ENCODE measurements around the gene TLR10.
A peak's percentile ranks its signal among the peaks of the same experiment; 100 is the strongest.
"Not testable (repeated sequence)": the region's sequence is repeated elsewhere in the genome, so short reads cannot be mapped to it uniquely, and the experiment has no call there.

Gene TLR10

DNA sequence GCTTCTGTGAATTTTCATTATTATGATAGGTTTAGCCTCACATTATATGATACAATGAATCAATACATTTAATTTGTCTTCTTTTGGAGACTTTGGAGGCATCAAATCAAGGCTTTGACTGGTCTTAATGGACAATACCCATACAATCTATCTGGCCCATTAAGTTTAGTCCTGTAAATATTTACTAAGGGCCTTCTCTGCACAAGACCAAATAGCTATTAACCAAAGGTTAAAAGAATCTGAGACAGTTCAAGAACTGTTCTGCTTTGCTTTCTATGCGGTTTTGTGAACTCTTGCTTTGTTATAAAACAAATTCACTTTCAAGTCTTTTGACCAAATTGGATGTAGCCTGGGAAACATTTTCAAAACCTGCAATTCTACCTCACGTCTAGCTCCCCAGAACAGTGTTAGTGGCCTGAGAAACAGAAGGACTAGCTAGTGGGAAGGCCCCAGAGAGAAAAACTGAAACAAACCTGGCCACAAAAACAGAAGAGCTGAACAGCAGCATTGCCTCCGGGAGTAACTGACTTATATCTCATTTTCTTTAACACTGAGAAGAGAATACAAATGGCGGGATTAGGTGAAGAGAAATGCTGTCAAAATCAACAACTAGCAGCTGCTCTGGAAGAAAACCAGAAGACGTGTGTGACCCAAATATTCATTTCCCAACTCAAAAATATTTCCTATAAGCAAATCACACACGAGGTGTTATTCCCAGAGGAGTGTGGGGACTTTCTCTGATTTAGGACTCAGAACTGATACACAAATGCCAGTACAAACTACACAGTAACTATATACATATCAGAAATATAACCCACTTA is 21.3 kb upstream of the TLR10 start:
- DNase-seq, result peak in 1 of 42 donors; percentile 24
- intact Hi-C loops (cut with DNase I), result no loop called here

- no peak for DNase-seq
Observed at GRCh38 chr4:38802561-38803355, 20.0 kb upstream of the TLR10 start.

GRCh38 chr4:38800961-38801450 is 18.2 kb upstream of the TLR10 start:
- DNase-seq, result no peak
- intact Hi-C loops (cut with DNase I), result no loop called here

More at GRCh38 chr4:38802561-38803355, 20.0 kb upstream of the TLR10 start:
- intact Hi-C loops (cut with DNase I), result no loop called here

DNA sequence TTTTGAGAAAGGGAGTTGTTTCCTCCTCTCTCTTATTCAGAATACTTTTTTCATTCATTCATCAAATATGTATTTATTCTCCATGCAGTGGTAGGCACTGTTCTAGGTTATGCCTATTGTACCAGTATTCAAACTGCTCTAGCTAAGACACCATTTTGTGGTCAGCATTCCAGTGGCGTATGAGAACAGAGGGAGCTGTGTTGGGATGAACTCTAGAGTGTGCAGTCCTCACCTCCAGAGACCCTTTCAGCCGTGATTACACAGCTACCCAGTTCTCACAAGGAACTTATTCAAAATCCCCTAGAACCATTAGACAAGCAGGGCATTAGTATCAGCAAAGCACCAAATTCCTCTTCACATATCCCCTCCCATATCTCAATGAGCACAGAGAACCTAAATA is 17.6 kb upstream of the TLR10 start:
- no peak for DNase-seq
- intact Hi-C loops (cut with DNase I), result no loop called here

DNA sequence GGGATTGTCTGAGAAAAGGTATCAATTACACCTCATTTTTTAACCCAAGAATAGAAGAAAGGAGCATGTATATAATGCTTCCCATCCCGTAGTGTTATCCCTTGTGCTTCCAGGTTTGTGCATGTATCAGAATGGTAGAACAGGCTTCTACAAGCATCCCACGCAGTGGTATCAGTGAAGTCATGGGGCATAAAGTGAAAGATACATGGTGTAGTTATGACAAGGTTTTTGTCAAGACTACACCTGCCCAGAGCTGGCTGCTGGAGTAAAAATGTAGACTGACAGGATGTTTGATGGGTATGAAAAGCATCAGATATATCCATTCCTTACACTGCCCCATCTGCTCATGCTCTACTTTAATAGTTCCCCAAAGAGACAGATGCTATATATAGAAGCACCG is 12.3 kb upstream of the TLR10 start:
- intact Hi-C loops (cut with DNase I), result no loop called here

DNA sequence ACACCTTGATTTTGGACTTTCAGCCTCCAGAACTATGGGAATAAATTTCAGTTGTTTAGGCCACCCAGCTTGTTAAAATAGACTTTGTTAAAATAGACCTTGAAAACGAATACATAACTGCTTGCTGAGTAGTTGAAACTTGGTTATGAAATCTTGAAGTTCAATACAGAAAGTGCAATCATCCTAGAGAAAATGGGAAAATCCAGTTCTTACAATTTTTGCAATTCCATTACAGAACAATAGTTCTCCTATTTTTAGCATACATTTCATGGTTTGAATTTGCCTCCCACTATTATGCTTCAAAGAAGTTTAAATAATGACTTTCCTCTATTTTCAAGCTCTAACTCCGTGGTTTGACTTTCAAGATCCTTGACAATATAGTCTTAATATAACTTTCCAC is 11.3 kb upstream of the TLR10 start:
- DNase-seq, result no peak
- intact Hi-C loops (cut with DNase I), result no loop called here

More for the DNA sequence above, 12.3 kb upstream of the TLR10 start:
- no peak for DNase-seq

- intact Hi-C loops (cut with DNase I), result no loop called here
- DNase-seq, result no peak
Observed at GRCh38 chr4:38791010-38791409, 8.2 kb upstream of the TLR10 start.

DNA sequence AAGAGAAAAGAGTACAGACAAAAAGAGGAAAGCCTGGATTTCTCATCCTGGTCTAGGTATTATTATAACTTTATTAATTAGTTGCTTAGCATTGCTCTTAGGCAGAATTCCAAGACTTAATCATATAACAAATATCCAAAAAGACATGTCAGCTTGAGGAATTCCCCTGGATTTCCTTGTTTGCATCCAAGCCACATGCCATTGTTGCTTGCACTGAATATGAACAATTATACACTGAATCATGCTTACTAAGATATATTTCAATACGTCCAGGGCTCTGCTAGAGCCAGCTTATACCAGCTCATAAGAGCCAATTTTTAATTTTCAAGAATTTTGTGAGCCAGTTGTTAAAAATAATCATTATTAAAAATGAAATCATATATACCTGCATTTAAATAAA is 5.5 kb upstream of the TLR10 start:
- intact Hi-C loops (cut with DNase I), result loop anchor here (10.0 kb wide), 1 partner anchor 724 kb away; no protein-coding TSS in a partner anchor
- no peak for DNase-seq

GRCh38 chr4:38787693-38788092 is 4.9 kb upstream of the TLR10 start:
- intact Hi-C loops (cut with DNase I), result loop anchor here (10.0 kb wide), 1 partner anchor 723 kb away; no protein-coding TSS in a partner anchor
- no peak for DNase-seq

GRCh38 chr4:38785901-38786402 is 3.2 kb upstream of the TLR10 start:
- intact Hi-C loops (cut with DNase I), result loop anchor here (10.0 kb wide), 1 partner anchor 721 kb away; no protein-coding TSS in a partner anchor
- DNase-seq, result peak in 22 of 42 donors; percentile 14 to 55 (median 26)

- DNase-seq, result no peak
- intact Hi-C loops (cut with DNase I), result loop anchor here (10.0 kb wide), 1 partner anchor 720 kb away; no protein-coding TSS in a partner anchor
Observed at GRCh38 chr4:38785041-38785790, 2.4 kb upstream of the TLR10 start.

DNA sequence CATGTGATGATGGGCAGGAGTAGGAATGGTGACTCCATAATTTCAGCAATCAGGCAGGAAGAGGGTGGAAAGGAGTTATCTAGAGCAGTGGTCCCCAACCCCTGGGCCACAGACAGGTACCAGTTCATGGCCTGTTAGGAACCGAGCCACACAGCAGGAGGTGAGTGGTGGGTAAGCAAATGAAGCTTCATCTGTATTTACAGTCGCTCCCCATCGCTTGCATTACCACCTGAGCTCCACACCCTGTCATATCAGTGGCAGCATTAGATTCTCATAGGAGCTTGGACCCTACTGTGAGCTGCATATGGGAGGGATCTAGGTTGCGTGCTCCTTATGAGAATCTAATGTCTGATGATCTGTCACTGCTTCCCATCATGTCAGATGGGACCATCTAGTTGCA is 1.4 kb upstream of the TLR10 start:
- DNase-seq, result no peak
- intact Hi-C loops (cut with DNase I), result loop anchor here (10.0 kb wide), 1 partner anchor 719 kb away; no protein-coding TSS in a partner anchor

DNA sequence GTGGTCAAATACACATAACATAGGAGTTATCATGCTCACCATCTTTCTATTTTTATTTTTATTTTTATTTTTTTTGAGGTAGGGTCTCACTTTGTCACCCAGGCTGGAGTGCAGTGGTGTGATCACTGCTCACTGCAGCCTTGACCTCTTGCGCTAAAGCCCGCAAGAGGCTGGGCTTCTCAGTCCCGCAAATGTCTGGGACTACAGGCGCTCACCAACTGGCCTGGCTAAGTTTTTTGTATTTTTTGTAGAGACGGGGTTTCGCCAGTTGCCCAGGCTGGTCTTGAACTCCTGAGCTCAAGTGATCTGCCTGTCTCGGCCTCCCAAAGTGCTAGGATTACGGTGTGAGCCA is 295 bp upstream of the TLR10 start:
- intact Hi-C loops (cut with DNase I), result loop anchor here (10.0 kb wide), 1 partner anchor 718 kb away; no protein-coding TSS in a partner anchor
- no peak for DNase-seq

- DNase-seq, result no peak
- intact Hi-C loops (cut with DNase I), result loop anchor here (10.0 kb wide), 1 partner anchor 717 kb away; no protein-coding TSS in a partner anchor
Observed at GRCh38 chr4:38781854-38782261, 932 bp downstream of the TLR10 start.

DNA sequence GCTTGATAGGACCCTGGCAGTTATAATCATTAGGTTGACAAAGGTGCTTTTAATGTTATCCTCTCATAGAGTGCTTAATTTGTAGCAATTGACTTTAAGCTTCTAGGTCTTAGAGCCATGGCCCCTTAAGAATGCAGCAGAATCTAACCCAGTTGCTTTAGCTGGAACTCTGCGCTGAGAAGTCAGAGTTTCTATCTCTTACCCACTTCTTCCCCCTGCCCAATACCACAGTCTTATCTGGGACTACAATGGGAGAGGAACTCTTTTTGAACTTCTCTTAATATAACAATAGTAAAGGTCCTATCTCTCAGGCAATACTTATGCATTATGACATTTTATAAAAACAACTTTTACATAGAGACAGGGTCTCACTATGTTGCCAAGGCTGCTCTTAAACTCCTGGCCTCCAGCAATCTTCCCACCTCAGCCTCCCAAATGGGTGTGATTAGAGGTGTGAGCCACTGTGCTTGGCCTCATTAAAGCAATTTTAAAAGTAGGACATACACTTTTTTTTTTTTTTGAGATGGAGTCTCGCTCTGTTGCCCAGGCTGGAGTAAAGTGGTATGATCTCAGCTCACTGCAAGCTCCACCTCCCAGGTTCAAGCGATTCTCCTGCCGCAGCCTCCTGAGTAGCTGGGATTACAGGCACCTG is 1.8 kb downstream of the TLR10 start:
- no peak for DNase-seq
- intact Hi-C loops (cut with DNase I), result loop anchor here (10.0 kb wide), 1 partner anchor 716 kb away; no protein-coding TSS in a partner anchor

DNA sequence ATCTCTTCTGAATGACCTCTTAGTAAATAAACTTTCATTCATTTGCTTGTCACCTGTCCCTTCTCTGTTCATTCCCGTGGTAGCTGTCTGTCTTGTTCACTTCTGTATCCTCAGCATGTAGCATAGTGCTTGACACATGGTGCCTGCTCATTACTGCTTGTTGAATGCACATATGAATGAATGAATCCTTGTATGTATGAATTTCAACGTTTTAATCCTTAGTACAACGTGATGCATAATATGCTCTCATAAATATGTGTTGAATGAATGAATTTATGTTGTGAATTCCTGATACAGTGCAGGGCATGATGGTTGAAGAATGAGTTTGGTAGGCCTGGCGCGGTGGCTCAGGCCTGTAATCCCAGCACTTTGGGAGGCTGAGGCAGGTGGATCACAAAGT is 3.0 kb downstream of the TLR10 start:
- no peak for DNase-seq
- intact Hi-C loops (cut with DNase I), result loop anchor here (10.0 kb wide), 1 partner anchor 715 kb away; no protein-coding TSS in a partner anchor

GRCh38 chr4:38777925-38778324 is 4.9 kb downstream of the TLR10 start:
- intact Hi-C loops (cut with DNase I); DNase-seq: not testable (repeated sequence)

DNA sequence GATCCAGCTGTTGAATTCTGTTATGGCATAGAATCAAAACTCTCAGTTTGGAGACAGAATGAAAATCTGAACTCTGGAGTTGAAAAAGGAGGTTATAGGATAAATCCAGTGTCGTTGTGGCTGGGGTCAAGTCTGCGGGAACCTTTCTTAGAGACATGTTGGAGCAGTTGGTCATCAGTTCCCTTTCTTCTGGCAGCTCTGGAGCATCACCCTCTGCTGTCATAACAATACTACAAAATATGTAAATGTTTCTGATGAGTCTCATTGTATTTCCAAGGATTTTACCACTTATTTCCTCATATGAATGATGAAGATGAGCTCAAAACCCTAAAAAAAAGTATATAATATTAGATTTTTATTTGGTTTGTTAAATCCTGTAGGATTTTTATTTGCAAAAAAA is 7.5 kb downstream of the TLR10 start:
- DNase-seq, result no peak
- intact Hi-C loops (cut with DNase I), result no loop called here
